C1 segment of cervical spinal cord (tissue), 14 donors: ENCODE results near the gene SLC13A5.

Experiments used
- DNase-seq, 14 donors: peaks; one replicate each; lab custom pipeline; 2025; lab: John Stamatoyannopoulos, UW

Gene SLC13A5

DNA sequence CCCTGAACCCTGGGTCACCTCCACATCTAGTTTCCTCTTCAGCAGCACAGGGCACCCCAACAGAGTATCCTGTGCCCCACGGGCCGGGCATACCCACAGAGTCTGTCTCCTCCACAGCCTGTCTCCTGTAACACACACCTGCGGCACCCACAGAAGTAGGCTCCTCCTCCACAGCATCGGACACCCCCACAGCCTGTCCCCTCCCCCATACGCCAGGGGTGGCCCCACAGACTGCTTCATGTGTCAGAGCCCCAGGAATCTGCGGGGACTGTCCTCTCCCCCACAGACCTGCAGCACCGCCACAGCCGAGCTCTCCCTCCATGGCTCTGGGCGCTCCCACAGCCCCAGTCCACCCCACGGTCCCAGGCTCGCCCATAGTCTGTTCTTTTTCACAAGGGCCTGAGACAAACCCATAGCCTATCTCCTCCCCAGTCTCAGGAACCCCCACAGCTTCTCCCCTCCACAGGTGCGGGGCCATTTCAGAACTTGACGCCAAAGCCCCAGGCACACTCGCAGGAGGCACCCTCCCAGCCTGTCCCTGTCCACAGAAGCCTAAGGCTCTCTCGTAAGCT, 74.1 kb downstream of the SLC13A5 start:
- DNase-seq = no peak

DNA sequence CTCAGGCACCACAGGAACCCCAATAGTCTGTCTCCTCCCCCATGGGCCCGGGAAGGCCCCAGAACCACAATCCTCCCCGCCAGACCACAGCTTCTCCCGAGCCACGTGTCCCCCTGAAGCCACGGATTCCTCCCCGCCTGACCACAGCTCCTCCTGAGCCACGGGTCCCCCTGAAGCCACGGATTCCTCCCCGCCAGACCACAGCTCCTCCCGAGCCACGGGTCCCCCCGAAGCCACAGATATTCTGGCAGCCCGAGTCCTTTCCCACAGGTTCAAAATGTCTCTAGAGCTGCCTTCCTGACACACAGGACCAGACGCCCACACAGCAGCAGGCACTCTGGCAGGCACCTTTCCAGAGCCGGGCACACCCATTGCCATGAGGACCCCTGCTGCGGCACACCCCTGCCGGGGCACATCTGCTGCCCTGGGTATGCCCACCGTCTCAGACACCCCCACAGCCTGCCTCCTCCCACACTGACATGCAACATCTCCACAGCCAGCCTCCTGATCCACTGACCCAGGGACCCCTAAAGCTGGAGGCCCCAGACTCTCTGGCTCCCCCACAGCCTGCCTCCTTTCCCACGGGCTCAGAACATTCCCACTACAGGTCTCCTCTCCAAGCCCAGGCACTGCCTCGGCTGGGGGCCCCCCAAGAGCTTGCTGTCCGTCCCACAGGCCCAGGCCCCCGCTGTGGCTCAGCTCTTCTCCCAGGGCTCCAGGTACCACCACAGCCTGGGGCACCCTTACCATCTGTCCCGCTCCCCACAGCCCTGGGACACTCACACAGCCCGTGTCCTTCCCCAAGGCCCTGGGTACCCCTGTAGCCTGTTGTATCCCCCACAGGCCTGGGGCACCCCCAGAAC, 74.9 kb downstream of the SLC13A5 start:
- no peak for DNase-seq

DNA sequence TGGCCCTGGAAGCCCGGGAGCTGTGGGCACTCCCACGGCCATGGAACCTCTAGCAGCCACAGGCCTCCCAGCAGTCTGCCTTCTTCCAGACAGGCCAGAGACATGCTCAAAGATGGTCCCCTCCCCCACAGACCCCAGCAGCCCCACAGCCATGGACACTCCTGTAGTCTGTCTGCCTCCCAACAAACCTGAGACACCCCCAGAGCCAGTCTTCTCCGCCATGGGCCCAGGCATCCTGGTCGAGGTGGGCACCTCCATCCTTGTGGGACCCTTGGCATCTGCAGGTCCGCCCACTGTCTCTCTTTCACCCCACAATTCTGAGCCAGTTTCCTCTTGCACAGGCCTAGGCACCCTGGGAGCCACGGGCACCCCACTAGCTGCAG, 75.7 kb downstream of the SLC13A5 start:
- DNase-seq = no peak

DNA sequence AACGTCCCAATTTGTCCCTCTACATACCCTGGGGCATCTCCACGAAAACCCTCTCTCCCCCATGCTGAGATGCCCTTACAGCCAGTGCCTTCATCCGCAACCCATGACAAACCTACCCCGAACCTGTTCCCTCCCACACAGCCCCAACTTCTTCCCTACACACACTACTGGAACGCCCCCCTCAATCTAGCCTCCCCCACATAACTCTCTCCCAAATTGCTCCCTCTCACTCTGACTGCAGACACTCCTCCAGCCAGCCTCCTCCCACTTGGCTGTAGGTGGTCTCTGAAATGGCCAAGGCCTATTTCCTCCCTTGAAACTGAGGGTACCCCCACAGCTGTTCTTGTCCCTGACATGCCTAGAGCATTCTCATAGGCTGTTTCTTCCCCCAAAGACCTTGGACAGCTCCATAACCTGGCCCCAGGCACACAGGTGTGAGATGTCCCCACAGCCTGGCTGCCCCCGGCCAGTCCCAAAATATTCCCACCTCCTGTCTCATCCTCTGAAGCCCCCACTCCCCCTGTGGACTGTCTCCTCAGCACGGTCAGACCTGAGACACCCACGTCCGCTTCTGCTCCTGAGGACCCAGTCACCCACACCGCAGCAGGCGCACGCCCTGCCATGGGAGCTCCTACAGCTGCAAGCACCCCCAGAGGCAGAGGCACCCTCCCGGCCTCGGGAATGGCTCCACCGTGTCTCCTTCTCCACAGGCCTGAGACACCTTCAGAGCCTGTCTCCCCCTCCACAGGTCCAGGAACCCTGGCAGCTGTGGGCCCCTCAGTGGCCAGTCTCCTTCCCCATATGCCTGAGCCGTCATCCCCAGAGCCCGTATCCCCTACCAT, 76.3 kb downstream of the SLC13A5 start:
- no peak for DNase-seq

DNA sequence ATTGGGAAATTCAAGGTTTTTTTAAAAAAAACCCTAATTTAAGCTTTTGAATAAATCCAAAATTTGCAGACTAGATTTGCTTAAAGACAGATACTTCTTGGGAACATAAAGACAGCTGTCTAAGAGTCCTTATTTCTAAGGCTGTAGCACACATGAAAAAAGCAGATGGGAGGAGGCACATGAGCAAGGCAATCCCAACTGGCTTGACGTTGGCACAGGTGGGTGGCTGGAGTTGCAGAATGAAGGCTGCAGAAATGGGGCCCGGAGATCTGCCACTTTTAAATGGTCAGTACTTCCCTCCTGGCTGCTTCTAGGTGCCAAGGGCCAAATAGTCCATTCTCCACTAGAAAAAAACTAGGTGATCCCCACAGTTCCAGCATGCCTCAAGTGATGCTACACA, 77.1 kb downstream of the SLC13A5 start:
- no peak for DNase-seq
